DOHH2 (cell line): ENCODE measurements around the gene EXD3.

Source experiments
- CTCF ChIP-seq: fragments of 200-600 bp; sonication (generic); IDR thresholded peaks from one replicate; pipeline ENCODE4 v1.5.1; 2014; ENCODE audit warnings: antibody characterized with exemption, mild to moderate bottlenecking, low read depth, low read length; ENCODE audit not compliant: poor library complexity, severe bottlenecking
- EZH2phosphoT487 ChIP-seq: fragments of 200-600 bp; sonication (generic); IDR thresholded peaks from 2 replicates; pipeline ENCODE4 v1.6.1; 2017; ENCODE audit warnings: borderline replicate concordance, mild to moderate bottlenecking, antibody characterized with exemption, low read length, moderate library complexity, mixed read lengths

GRCh38 chr9:137452006-137452760, 29.2 kb upstream of the EXD3 start:
- TF ChIP-seq CTCF (no peak), EZH2phosphoT487 (no peak)
